ENCODE results near the gene CNIH3. TPM values are rescaled to one million over a fixed set of nuclear protein-coding genes. Genes with fewer than 3 reads are reported as not detected.

Gene CNIH3
- total RNA-seq, 4 donors from 2014 or later: 0.81 to 2.2 (median 1.4) TPM

GRCh38 chr1:224613486-224613885 lies 2.6 kb upstream of the CNIH3 start:
- Histone ChIP-seq H3K27ac (no peak overlapping the region), H3K4me3 (no peak overlapping the region), H3K27me3 (peaks cover 50% of the 10 kb centered on the region), H3K9me3 (no peaks in the 10 kb centered on the region), H3K36me3 (no peaks in the 10 kb centered on the region), H3K4me1 (peaks cover 0 to 24% (median 16%) of the 10 kb centered on the region in 3 donors)
- 94 to 96% methylated on average over 6 of the region's 6 CpGs for WGBS, 2 donors (ENCODE audit: low coverage in 1 of 2)
- no peak for ATAC-seq
- TF ChIP-seq POLR2A (IDR thresholded peaks at IDR 0.05): no peak
- no peak for TF ChIP-seq EP300 (IDR thresholded peaks at IDR 0.05)
- TF ChIP-seq POLR2AphosphoS5 (IDR thresholded peaks at IDR 0.05): no peak
- no peak for TF ChIP-seq CTCF (IDR thresholded peaks at IDR 0.05)

GRCh38 chr1:224616756-224617409 lies 766 bp downstream of the CNIH3 start:
- Histone ChIP-seq H3K4me3 (peak overlapping the region in 1 of 2 donors; percentile 51), H3K36me3 (no peaks in the 10 kb centered on the region), H3K27me3 (peaks cover 78% of the 10 kb centered on the region), H3K4me1 (peaks cover 0 to 24% (median 16%) of the 10 kb centered on the region in 3 donors), H3K9me3 (no peaks in the 10 kb centered on the region), H3K27ac (no peak overlapping the region)
- 2 to 7% methylated on average over 3 to 19 of the region's 52 CpGs for WGBS, 2 donors (ENCODE audit: low coverage in 1 of 2)
- no peak for TF ChIP-seq POLR2A (IDR thresholded peaks at IDR 0.05)
- TF ChIP-seq EP300 (IDR thresholded peaks at IDR 0.05): no peak
- TF ChIP-seq CTCF (IDR thresholded peaks at IDR 0.05): no peak
- no peak for TF ChIP-seq POLR2AphosphoS5 (IDR thresholded peaks at IDR 0.05)
- ATAC-seq: no peak

GRCh38 chr1:224617410-224618355 lies 1.6 kb downstream of the CNIH3 start:
- peak overlapping the region in 1 of 2 donors; percentile 51 for H3K4me3 ChIP-seq
- TF ChIP-seq EP300 (IDR thresholded peaks at IDR 0.05) (no peak), CTCF (IDR thresholded peaks at IDR 0.05) (no peak), POLR2AphosphoS5 (IDR thresholded peaks at IDR 0.05) (no peak), POLR2A (IDR thresholded peaks at IDR 0.05) (no peak)
- H3K4me1 ChIP-seq: peaks cover 0 to 24% (median 16%) of the 10 kb centered on the region in 3 donors
- ATAC-seq: no peak
- WGBS, 2 donors (ENCODE audit: low coverage in 1 of 2): 2 to 6% methylated on average over 20 to 23 of the region's 55 CpGs
- no peaks in the 10 kb centered on the region for H3K36me3 ChIP-seq
- no peaks in the 10 kb centered on the region for H3K9me3 ChIP-seq
- H3K27ac ChIP-seq: no peak overlapping the region
- H3K27me3 ChIP-seq: peaks cover 81% of the 10 kb centered on the region

- H3K36me3 ChIP-seq: no peaks in the 10 kb centered on the region
- no peak overlapping the region for H3K27ac ChIP-seq
- WGBS, 2 donors (ENCODE audit: low coverage in 1 of 2): 73 to 74% methylated on average over 4 of the region's 4 CpGs
- H3K4me1 ChIP-seq: peaks cover 0 to 24% (median 16%) of the 10 kb centered on the region in 3 donors
- no peaks in the 10 kb centered on the region for H3K9me3 ChIP-seq
- TF ChIP-seq EP300 (IDR thresholded peaks at IDR 0.05): no peak
- no peak overlapping the region for H3K4me3 ChIP-seq
- ATAC-seq: no peak
- H3K27me3 ChIP-seq: peaks cover 74% of the 10 kb centered on the region
These were observed 3.1 kb downstream of the CNIH3 start for GRCh38 chr1:224619209-224619608.

- no peak overlapping the region for H3K4me3 ChIP-seq
- peaks cover 0 to 24% (median 16%) of the 10 kb centered on the region in 3 donors for H3K4me1 ChIP-seq
- no peaks in the 10 kb centered on the region for H3K36me3 ChIP-seq
- H3K9me3 ChIP-seq: no peaks in the 10 kb centered on the region
- peaks cover 65% of the 10 kb centered on the region for H3K27me3 ChIP-seq
- ATAC-seq: no peak
- TF ChIP-seq POLR2A (IDR thresholded peaks at IDR 0.05): no peak
- TF ChIP-seq POLR2AphosphoS5 (IDR thresholded peaks at IDR 0.05): no peak
- 88 to 100% methylated on average over 2 of the region's 2 CpGs for WGBS, 2 donors (ENCODE audit: low coverage in 1 of 2)
- H3K27ac ChIP-seq: no peak overlapping the region
These were observed 4.0 kb downstream of the CNIH3 start for GRCh38 chr1:224620105-224620504.
